ENCODE data around the gene ASPSCR1. TPM values are rescaled to one million over a fixed set of nuclear protein-coding genes. Genes with fewer than 3 reads are reported as not detected.

ASPSCR1 gene
- total RNA-seq, 1 experiment from 2014 or later: 60.4 TPM

GRCh38 chr17:82065638-82066303 is 88.3 kb downstream of the ASPSCR1 start, which contains the start of gene DUS1L (continued):
- no peak for TF ChIP-seq AFF4 (CRISPR knock-in tag; IDR thresholded peaks at IDR 0.05; ENCODE audit: borderline replicate concordance)
- no peak for TF ChIP-seq ZNF671 (CRISPR knock-in tag; IDR thresholded peaks at IDR 0.05)
- TF ChIP-seq ATF1 (CRISPR knock-in tag; IDR thresholded peaks at IDR 0.05): no peak
- TF ChIP-seq CBFB (CRISPR knock-in tag; IDR thresholded peaks at IDR 0.05; ENCODE audit: low read depth): no peak
- TF ChIP-seq ZNF281 (CRISPR knock-in tag; IDR thresholded peaks at IDR 0.05): 0 out of 2 replicates have a peak, but pooled peaks have one; percentile 23
- TF ChIP-seq TEAD1 (CRISPR knock-in tag; IDR thresholded peaks at IDR 0.05): no peak
- no peak for TF ChIP-seq NR3C1 (CRISPR knock-in tag; conservative IDR thresholded peaks at IDR 0.05; ENCODE audit: low read depth)
- TF ChIP-seq ZNF121 (CRISPR knock-in tag; IDR thresholded peaks at IDR 0.05): peak; percentile 20; the same call in 1 of the 2 replicates
- TF ChIP-seq MYBL2 (CRISPR knock-in tag; IDR thresholded peaks at IDR 0.05): peak; percentile 60; the same call in 1 of the 2 replicates
- no peak for TF ChIP-seq OVOL2 (CRISPR knock-in tag; IDR thresholded peaks at IDR 0.05; ENCODE audit: borderline replicate concordance)
- no peak for TF ChIP-seq ZNF423 (CRISPR knock-in tag; IDR thresholded peaks at IDR 0.05)
- TF ChIP-seq E2F4 (CRISPR knock-in tag; IDR thresholded peaks at IDR 0.05; ENCODE audit: borderline replicate concordance, low read depth): 0 out of 2 replicates have a peak, but pooled peaks have one; percentile 43
- no peak for TF ChIP-seq GRHL2 (CRISPR knock-in tag; IDR thresholded peaks at IDR 0.05; ENCODE audit: insufficient replicate concordance, severe bottlenecking)
- no peak for TF ChIP-seq CDX4 (CRISPR knock-in tag; IDR thresholded peaks at IDR 0.05; ENCODE audit: borderline replicate concordance)
- no peak for TF ChIP-seq TCF7 (CRISPR knock-in tag; IDR thresholded peaks at IDR 0.05; ENCODE audit: low read depth)
- TF ChIP-seq CTCF (IDR thresholded peaks at IDR 0.05): no peak
- no peak for TF ChIP-seq NFATC4 (CRISPR knock-in tag; IDR thresholded peaks at IDR 0.05)
- TF ChIP-seq NR2C2 (CRISPR knock-in tag; IDR thresholded peaks at IDR 0.05): peak; percentile 98
- no peak for TF ChIP-seq ZNF232 (CRISPR knock-in tag; IDR thresholded peaks at IDR 0.05)
- TF ChIP-seq RORB (CRISPR knock-in tag; IDR thresholded peaks at IDR 0.05): no peak
- no peak for TF ChIP-seq ZNF512 (CRISPR knock-in tag; IDR thresholded peaks at IDR 0.05; ENCODE audit: borderline replicate concordance)
- no peak for TF ChIP-seq USF1 (CRISPR knock-in tag; IDR thresholded peaks at IDR 0.05)
- no peak for TF ChIP-seq ZNF263 (CRISPR knock-in tag; IDR thresholded peaks at IDR 0.05; ENCODE audit: low read depth)
- TF ChIP-seq SP1 (CRISPR knock-in tag; conservative IDR thresholded peaks at IDR 0.05): peak; percentile 88
- peak; percentile 81; the same call in 1 of the 2 replicates for TF ChIP-seq HMGXB4 (CRISPR knock-in tag; IDR thresholded peaks at IDR 0.05)
